ENCODE results near the gene CYBRD1.
A peak's percentile ranks its signal among the peaks of the same experiment; 100 is the strongest.
"Not testable (repeated sequence)": the region's sequence is repeated elsewhere in the genome, so short reads cannot be mapped to it uniquely, and the experiment has no call there.

The CYBRD1 gene

DNA sequence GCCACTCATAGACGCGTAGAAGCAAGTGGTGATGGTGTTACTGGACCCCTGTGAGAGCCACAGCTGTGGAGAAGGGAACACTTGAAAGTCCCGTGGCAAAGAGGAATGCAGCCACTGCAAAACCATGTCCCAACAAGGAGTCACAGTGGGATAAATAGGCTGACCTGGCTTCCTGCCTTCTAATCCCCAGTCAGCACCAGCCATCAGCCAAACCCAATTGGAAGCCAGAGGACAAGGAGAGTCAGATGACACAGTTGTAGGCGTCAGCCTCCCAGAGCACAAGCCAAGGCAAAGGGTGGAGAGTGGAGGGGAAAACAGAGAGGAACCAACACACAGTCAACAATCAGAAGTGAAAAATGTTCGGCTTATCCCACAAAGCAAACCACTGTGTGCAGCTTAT, 5.5 kb upstream of the CYBRD1 start:
- no peak for DNase-seq

DNA sequence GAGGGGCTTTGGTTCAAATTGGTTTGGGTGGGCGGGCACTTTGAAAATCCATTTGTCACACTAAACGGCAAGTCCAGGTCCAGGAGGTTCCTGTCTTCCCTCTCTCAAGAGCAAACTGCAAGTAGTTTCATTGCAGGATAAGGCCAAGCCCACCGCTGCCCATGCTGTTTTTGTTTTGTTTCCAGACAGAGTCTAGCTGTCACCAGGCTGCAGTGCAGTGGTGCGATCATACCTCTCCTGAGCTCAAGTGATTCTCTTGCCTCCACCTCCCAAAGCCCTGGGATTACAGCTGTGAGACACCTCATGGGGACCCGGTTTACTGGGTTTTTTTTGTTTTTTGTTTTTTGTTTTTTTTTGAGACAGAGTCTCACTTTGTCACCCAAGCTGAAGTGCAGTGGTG, 1.8 kb upstream of the CYBRD1 start:
- DNase-seq: no peak

DNA sequence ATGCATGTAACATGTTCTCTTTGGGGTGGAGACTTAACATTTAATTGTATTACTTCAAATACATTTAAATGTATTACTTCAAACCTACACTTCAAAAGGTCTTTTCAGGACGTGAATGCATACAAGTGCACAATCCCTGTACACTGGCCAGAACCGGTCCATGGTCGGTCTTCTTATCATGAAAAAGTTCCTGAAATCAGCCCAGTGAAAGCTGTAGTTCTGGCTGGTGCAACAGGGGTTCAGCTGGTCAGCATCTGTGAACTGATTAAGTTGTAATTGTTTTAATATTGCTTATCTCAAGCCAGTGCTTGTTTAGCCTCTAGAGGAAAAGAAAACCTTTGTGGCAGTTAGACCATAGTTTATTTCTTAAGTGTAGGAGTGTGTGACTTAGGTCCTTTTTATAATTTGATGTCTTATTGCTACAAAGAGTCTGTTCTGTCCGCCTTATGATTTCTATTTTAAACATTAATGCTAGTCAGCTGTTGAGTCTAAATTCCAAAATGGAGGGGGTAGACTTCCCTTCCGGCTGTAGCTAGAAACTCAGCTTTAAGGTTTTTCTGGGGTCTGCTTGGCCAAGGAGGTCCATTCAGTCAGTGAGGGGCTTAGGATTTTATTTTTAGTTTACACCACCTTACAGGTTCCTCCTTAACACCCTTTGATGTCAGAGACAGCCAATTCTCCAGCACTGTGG, 768 bp upstream of the CYBRD1 start:
- no peak for DNase-seq

DNA sequence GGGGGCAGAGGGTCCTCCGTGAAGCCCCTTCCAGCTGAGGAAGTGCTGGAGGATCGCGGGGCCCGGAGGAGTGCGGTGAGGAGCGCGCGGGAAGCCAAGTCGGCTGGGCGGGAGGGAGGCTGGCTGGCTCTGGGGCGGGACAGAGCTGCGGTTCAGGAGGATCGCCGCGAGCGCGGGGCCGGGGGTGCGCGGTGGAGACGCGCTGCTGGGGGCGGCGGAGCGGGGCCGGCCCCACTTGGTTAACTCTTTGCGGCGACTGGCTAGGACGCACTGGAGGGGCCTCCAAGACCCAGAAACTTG, 464 bp downstream of the CYBRD1 start:
- DNase-seq: no peak

DNA sequence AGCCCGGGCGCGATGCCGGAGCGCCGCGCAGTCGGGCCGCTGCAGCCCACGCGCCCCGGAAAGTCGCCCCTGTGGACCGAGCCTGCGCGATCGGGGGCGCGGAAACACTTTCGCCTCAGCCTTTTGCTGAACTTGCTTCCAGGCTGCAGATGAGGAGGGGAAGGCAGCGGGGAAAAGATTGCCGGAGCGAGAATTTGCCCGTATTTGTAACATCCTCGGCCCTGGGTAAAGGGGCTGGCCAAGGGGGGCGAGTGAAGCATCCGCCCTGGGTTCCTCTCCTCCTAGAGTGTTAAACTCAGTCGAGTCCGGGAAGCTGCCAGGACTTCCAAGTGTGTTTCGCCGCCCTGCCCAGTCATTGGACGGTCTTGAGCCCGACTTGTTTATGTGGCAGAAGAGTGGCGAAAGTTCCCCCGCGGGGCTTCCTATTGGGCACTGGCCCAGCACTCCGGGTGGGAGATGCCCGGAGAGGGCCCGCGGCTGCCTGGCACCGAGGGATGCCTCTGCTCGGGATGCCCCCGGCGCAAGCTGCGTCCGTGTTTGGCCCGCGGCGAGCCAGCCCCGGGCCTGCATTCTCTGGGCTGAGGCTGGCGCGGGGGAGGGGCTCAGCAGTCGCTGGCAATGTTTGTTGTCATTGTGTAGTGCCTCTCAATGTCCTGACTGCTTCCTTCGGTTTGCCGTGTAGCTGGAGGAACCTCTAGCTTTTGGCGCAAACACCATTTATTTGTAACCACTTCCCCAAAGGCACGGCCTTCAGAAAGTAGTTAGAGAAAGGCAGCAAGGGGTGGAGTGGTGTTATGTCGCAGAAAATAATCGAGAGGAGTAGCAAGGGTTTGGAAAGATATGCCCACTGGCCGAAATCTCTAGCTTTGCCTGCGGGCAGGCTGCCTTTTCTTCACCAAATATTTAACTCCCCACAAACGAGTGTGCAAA, 1.1 kb downstream of the CYBRD1 start:
- DNase-seq: peak in 1 of 2 experiments; percentile 5

DNA sequence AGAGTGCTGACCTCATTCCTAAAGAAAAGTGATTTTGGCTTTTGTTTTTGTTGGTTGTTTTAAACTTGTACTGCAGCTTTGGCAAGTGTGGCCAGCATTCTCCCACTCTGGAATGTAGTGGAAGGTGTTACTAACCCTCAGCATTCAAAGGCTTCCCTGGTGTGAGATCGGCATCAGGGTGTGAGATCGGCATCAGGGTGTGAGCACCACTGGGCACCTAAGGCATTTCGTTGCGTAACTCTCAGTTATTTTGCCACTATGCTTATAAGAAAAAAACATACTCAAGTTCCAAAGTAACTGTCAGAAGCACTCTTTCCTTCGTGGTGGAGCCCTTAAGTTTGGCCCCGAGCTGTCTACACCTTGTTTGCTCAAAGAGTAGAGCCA, 1.7 kb downstream of the CYBRD1 start:
- DNase-seq: no peak

DNA sequence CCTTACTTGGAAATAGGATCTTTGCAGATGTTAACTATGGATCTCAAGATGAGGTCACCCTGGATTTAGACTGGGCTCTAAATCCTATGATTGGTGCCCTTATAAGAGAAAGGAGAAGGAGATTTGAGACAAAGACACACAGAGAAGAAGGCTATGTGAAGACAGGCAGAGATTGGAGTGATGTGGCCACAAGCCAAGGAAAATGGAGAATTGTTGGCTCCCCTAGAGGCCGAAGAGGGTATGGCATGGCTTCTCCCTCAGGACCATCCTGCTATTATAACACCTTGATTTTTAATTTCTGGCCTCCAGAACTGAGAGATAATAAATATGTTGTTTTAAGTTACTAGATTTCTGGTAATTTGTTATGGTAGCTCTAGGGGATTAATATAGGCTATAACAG, 7.6 kb downstream of the CYBRD1 start:
- peak in 1 of 2 experiments; percentile 12 for DNase-seq

DNA sequence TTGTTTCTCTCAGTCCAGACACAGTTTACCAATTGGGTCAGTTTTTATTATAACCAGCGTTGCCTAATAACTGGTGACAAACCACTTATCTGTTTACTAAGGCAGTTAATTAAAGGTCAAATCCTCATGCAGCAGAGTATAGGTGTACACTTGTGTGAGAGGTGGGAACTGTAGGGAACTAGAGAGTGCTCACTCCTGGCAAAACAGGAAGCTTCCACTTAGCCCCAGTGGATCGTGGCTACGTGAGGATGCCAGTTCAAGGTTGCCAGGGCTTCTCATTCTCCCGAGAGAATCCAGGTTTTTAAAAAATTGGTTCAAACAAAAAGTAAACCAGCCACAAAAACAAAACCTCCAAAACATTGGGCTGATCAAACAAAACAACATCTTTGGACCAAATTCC, 8.1 kb downstream of the CYBRD1 start:
- no peak for DNase-seq

DNA sequence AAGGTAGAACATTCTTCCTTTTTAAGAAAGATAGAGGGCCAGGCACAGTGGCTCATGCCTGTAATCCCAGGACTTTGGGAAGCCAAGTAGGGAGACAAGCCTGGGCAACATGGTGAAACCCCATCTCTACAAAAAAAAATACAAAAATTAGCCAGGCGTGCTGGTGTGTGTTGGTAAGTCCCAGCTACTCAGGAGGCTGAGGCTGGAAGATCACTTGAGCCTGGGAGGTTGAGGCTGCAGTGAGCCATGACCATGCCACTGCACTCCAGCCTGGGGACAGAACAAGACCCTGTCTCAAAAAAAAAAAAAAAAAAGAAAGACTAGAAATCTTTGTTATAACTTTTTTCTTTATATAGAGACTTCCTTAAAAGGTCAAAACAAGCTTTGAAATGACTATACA, 8.6 kb downstream of the CYBRD1 start:
- DNase-seq: not testable (repeated sequence)

DNA sequence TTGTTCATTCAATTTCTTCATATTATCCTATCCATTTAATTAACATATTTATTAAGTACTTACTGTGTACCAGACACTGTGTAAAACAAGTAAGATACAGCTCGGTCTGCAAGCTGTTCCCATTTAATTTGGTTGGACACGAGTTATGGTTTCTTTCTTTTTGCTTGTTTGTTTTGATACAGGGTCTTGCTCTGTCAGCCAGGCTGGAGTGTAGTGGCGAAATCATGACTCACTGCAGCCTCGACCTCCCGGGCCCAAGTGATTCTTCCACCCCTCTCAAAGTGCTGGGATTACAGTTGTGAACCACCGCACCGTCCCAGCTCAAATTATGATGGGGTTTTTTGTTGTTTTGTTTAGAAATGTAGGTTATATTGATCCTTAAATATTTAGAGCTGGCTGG, 9.0 kb downstream of the CYBRD1 start:
- DNase-seq: no peak

DNA sequence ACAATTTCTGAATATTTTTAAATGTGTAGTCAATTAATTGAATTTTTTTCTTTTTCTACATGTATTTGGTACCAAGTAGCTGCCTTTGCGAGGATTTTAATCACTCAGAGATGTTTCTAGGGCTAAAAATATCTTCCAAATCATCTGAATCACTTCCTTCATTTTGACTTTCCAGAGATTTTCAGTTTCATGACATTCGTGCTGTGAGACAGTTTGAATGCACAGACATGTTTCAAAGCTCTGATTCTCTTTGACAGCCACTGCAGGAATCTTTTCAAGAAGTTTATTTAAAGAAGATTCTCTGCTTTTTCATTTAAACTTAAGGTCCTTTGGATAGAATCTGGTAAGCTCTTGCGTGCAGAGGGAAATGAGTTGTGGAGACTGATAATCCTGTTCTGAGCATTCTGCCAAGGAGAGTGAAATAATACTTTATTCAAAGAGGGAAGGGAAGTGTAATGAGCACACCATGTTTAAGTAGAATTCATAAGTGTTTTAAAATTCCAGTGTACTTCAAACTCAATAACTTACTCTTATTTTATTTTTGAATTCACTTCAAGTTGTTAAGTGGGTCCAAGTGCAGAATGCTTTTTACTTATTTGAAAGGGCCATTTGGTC, 9.7 kb downstream of the CYBRD1 start:
- no peak for DNase-seq

DNA sequence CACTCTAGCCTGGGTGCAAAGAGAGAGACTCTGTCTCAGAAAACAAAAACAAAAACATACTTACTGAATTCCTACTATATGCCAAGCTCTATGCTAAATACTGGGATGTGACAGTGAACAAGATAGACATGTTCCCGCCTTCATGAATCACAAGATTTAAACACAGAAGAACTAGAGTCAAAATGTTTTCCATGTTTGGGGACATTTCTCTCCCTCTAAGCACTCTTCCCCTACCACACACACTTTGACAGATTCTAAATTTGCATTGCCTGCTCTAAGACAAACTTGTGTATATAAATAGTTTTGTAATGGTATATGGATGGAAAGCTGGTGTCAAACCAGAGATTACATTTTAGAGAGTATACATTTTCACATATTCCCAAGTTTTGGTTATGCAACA, 11.1 kb downstream of the CYBRD1 start:
- no peak for DNase-seq

DNA sequence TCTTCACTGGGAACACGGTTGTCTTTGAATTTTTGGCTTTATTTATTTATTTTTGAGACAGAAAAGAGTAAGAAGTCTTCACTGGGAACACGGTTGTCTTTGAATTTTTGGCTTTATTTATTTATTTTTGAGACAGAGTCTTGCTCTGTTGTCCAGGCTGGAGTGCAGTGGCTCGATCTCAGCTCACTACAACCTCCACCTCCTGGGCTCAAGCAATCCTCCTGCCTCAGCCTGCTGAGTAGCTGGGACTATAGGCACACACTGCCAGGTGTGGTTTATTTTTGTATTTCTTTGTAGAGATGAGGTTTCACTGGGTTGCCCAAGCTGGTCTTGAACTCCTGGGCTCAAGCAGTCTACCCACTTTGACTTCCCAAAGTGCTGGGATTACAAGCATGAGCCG, 13.3 kb downstream of the CYBRD1 start:
- DNase-seq: not testable (repeated sequence)

DNA sequence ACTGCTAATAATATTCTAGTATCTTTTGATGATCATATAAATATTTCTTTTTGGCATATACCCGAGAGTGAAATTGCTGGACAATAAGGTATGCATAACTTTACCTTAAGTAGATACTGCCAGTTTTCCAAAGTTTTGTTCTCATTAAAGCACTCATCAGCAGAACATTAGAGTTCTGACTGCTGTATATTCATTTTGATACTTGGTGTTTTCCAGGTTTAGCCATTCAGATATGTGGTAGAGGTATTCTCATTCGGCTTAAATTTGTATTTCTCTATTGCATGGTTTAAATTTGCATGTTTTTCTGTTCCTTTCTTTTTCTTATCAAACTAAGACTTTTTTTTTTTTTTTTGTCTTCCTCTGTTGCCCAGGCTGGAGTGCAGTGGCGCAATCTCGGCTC, 18.2 kb downstream of the CYBRD1 start:
- DNase-seq: no peak

DNA sequence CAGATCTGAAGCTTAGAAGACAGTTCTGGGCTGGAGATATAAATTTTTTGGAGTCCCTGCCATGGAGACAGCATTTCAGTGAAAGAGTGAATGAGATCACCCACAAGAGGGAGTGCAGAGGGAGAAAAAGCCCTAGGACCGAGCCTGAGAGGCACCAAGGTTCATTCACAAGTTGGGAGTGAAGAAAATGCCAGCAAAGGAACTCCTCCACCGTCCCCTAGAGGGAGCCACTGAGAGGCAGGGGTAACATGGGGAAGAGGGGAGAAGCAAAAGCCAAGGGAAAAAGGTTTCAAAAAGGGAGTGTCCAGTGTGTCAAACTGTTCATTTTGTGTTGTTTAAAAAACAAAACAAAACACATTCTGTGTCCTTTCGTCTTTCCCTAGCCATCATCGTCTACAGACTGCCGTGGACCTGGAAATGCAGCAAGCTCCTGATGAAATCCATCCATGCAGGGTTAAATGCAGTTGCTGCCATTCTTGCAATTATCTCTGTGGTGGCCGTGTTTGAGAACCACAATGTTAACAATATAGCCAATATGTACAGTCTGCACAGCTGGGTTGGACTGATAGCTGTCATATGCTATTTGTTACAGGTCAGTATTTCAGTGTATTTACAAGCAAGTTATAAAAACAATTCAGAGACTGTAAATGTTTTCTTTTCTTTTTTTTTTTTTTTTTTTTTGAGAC, 19.1 kb downstream of the CYBRD1 start:
- DNase-seq: no peak

DNA sequence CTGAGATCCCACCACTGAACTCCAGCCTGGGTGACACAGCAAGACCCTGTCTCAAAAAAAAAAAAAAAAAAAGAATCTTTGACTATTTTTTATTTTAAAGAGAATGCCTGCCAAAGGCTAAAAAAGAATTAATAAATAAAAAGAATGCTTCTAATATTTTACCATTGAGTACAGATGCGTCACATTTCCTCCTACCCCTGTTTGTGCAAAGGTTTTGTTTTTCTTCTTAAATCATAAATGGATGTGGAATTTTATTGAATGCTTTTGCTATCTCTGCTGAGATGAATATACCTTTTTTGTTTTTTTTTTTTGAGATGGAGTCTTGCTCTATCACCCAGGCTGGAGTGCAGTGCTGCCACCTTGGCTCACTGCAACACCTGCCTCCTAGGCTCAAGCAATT, 22.8 kb downstream of the CYBRD1 start:
- no peak for DNase-seq

DNA sequence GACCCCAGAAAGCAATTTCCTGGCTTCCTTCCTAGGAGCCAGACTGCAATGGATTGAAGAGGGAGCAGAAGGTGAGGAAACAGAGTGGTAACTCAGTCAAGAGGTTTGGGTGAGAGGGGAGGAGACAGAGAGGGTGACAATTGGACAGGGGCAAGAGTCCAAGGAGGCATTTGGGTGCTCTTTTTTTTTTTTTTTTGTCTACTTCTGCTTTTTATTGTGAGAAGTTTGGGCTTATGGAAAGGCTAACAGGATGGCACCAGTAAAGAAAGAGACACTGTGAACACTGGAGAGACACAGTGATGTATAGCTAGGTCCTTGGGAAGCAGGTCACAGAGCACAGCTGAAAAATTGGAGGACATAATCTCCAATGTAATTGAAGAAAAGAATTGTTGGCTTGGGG, 25.0 kb downstream of the CYBRD1 start:
- no peak for DNase-seq

DNA sequence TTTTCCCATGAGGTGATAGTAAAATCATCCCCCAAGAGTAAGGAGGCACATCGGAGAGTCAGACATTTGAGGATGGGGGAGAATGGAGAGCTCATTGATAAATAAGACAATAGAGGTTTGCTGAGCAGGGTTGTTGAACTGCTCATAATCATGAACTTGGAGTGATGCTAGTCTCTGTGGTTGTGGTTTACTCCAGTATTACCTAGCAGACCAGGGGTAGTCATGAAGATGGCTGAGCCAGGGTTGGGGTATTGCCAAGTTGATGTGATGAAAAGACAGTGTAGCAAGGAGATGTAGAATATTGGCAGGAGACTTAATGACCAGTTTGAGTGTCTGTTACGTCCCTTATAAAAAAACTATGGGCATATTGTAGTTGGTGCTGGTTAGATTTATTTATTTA, 25.4 kb downstream of the CYBRD1 start:
- no peak for DNase-seq

DNA sequence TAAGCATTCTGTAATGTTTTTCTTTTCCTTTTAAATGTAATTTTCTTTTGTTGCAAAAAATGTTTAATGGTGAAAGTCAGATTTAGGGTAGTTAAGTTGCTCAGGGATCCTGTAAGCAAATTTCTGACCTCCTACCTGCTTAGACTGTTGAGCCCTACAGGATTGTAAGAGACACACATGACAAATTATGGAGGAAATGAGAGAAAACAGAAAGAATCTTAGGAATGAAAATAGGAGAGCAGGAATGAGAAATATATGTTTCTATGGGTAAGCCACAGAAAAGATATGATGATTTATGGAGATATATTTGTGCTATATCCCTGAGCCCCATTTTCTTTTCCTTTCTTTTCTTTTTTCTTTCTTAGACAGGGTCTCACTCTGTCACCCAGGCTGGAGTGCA, 28.3 kb downstream of the CYBRD1 start:
- no peak for DNase-seq

DNA sequence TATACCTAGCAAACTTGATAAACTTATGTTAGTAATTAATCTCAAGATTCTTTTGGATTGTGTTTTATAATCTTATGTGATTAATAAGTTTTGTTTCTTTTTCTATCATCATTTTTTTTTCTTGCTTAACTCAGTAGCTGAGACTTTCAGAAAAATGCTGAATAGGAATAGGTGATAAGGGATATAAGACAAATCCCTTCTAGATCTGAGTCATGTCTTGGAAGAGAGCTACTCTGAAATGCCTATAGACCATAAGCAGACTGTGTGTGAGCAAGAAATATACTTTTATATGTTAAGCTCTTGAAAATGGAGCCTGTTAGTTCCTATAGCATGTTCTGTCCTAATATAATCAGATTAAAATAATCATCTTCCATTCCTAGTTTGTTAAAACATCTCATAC, 29.6 kb downstream of the CYBRD1 start:
- DNase-seq: no peak

DNA sequence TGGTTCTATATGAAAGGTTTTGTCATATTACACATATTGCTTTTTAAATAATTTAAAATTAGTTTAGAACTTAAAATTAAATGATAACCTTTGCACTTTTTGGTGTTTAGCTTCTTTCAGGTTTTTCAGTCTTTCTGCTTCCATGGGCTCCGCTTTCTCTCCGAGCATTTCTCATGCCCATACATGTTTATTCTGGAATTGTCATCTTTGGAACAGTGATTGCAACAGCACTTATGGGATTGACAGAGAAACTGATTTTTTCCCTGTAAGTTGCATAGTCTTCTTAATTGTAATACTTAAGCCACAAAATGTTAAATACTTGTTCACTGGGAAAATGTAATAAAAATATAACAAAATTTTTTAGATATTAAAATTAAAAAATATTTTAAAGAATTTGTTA, 31.0 kb downstream of the CYBRD1 start:
- no peak for DNase-seq

DNA sequence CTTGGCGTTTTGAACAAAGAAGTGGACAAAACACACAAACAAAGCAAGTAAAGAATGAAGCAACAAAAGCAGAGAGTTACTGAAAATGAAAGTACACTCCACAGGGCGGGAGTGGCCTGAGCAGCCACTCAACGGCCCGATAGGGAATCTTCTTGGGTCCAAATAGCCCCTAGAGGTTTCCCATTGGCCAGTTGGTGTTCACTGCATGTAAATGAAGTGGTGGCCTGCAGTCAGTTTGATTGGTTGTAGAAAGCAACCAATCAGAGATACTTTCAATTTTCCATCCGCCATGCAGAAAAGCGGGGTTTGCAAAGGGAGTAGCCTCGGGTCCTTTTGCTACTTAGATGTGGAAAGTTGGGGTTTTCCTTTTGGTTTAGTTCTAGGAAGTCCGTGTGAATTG, 31.6 kb downstream of the CYBRD1 start:
- DNase-seq: no peak

DNA sequence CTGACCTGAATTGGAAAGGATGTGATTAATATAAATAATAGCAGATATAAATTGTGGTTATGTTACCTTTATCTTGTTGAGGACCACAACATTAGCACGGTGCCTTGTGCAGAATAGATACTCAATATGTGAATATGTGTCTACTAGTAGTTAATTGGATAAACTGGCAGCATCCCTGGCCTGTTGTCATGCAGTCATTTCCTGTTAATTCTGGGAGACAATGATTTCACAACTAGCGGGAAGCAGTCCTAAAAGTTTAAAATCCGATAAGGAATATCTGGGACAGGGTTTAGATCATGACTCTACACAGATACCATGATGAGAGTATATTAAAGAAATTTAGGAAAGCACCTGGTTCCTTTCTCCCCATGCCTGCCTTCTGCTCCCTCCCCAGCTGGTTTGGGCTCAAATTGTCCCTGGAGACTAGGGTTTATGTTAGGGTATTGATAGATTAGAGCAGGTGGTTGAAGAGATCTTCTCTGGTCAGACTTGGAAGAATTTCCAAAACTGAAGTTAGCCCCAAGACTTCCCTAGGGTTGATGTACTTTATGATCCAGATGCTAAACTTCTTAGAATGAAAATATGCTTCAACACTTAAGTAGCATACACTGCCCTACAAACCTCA, 32.8 kb downstream of the CYBRD1 start:
- no peak for DNase-seq
